ENCODE results near the gene CCDC93.

The CCDC93 gene

GRCh38 chr2:117945296-117945695 lies 68.6 kb downstream of the CCDC93 start:
- Histone ChIP-seq H3K27ac (ENCODE audit: low read depth, low read length) (no peak overlapping the region), H3K79me2 (ENCODE audit: control insufficient read depth, insufficient read depth, low read length) (no peaks in the 10 kb centered on the region), H3K18ac (ENCODE audit: low read length) (no peak overlapping the region), H3K4me3 (ENCODE audit: low read length) (no peak overlapping the region), H2BK15ac (replicated peaks; ENCODE audit: low read depth) (no peak overlapping the region), H3K4me1 (ENCODE audit: control insufficient read depth, low read depth, low read length) (no peaks in the 10 kb centered on the region), H2BK5ac (ENCODE audit: low read length) (no peak overlapping the region), H3K4me2 (ENCODE audit: low read length) (no peak overlapping the region), H4K5ac (ENCODE audit: low read length) (no peak overlapping the region), H3K4ac (ENCODE audit: low read depth, low read length) (no peak overlapping the region), H3K23ac (ENCODE audit: low read length) (no peak overlapping the region), H4K8ac (ENCODE audit: low read depth, low read length) (no peak overlapping the region), H3K27me3 (ENCODE audit: insufficient read depth, low read length, poor library complexity) (no peaks in the 10 kb centered on the region), H3K36me3 (ENCODE audit: control insufficient read depth, insufficient read depth, low read length) (peaks cover 3% of the 10 kb centered on the region), H3K79me1 (ENCODE audit: low read length) (no peaks in the 10 kb centered on the region), H2AK5ac (ENCODE audit: low read length) (no peak overlapping the region), H3K56ac (ENCODE audit: low read length) (no peak overlapping the region), H3K9ac (ENCODE audit: low read length) (no peak overlapping the region), H2BK120ac (ENCODE audit: low read depth, low read length) (no peak overlapping the region)
- DNase-seq: no peak
- WGBS (ENCODE audit: extremely low coverage, insufficient coverage, low lambda C conversion rate): no CpG with 5 or more reads among the region's 5 CpGs

DNA sequence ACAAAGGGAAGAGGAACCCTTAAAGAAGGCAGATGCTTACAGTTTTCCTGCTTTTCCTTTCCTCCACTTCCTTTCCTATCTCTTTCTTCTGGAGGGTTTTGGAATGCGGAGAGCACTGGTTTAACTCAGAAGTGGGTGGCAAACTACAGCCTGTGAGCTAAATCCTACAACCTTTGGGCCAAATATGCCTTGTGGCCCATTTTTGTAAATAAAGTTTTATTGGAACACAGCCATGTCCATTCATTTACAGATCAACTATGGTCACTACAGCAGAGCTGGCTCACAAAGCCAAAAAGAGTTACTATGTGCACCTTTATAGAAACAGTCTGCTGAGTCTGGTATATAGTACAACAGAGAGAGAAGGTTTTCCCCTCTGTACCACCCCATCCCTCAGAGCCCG lies 69.1 kb downstream of the CCDC93 start:
- Histone ChIP-seq H2AK5ac (ENCODE audit: low read length) (no peak overlapping the region), H3K23ac (ENCODE audit: low read length) (no peak overlapping the region), H4K5ac (ENCODE audit: low read length) (no peak overlapping the region), H2BK15ac (replicated peaks; ENCODE audit: low read depth) (no peak overlapping the region), H3K4me1 (ENCODE audit: control insufficient read depth, low read depth, low read length) (no peaks in the 10 kb centered on the region), H2BK5ac (ENCODE audit: low read length) (no peak overlapping the region), H3K79me1 (ENCODE audit: low read length) (no peaks in the 10 kb centered on the region), H3K4ac (ENCODE audit: low read depth, low read length) (no peak overlapping the region), H4K8ac (ENCODE audit: low read depth, low read length) (no peak overlapping the region), H3K18ac (ENCODE audit: low read length) (no peak overlapping the region), H3K4me2 (ENCODE audit: low read length) (no peak overlapping the region), H2BK120ac (ENCODE audit: low read depth, low read length) (no peak overlapping the region), H3K27ac (ENCODE audit: low read depth, low read length) (no peak overlapping the region), H3K56ac (ENCODE audit: low read length) (no peak overlapping the region), H3K36me3 (ENCODE audit: control insufficient read depth, insufficient read depth, low read length) (peaks cover 3% of the 10 kb centered on the region), H3K79me2 (ENCODE audit: control insufficient read depth, insufficient read depth, low read length) (no peaks in the 10 kb centered on the region), H3K27me3 (ENCODE audit: insufficient read depth, low read length, poor library complexity) (no peaks in the 10 kb centered on the region), H3K4me3 (ENCODE audit: low read length) (no peak overlapping the region), H3K9ac (ENCODE audit: low read length) (no peak overlapping the region)
- WGBS (ENCODE audit: extremely low coverage, insufficient coverage, low lambda C conversion rate): no CpG with 5 or more reads among the region's 2 CpGs
- DNase-seq: no peak

GRCh38 chr2:117943013-117943672 lies 70.7 kb downstream of the CCDC93 start:
- Histone ChIP-seq H3K18ac (ENCODE audit: low read length) (no peak overlapping the region), H3K56ac (ENCODE audit: low read length) (no peak overlapping the region), H2BK5ac (ENCODE audit: low read length) (no peak overlapping the region), H3K36me3 (ENCODE audit: control insufficient read depth, insufficient read depth, low read length) (peaks cover 5% of the 10 kb centered on the region), H2AK5ac (ENCODE audit: low read length) (no peak overlapping the region), H3K27me3 (ENCODE audit: insufficient read depth, low read length, poor library complexity) (no peaks in the 10 kb centered on the region), H3K79me1 (ENCODE audit: low read length) (no peaks in the 10 kb centered on the region), H3K4me3 (ENCODE audit: low read length) (no peak overlapping the region), H3K4me1 (ENCODE audit: control insufficient read depth, low read depth, low read length) (no peaks in the 10 kb centered on the region), H4K5ac (ENCODE audit: low read length) (no peak overlapping the region), H3K4ac (ENCODE audit: low read depth, low read length) (no peak overlapping the region), H3K9ac (ENCODE audit: low read length) (no peak overlapping the region), H2BK120ac (ENCODE audit: low read depth, low read length) (no peak overlapping the region), H3K23ac (ENCODE audit: low read length) (no peak overlapping the region), H2BK15ac (replicated peaks; ENCODE audit: low read depth) (no peak overlapping the region), H4K8ac (ENCODE audit: low read depth, low read length) (no peak overlapping the region), H3K27ac (ENCODE audit: low read depth, low read length) (no peak overlapping the region), H3K4me2 (ENCODE audit: low read length) (no peak overlapping the region), H3K79me2 (ENCODE audit: control insufficient read depth, insufficient read depth, low read length) (no peaks in the 10 kb centered on the region)
- no CpG with 5 or more reads among the region's 3 CpGs for WGBS (ENCODE audit: extremely low coverage, insufficient coverage, low lambda C conversion rate)
- DNase-seq: no peak

DNA sequence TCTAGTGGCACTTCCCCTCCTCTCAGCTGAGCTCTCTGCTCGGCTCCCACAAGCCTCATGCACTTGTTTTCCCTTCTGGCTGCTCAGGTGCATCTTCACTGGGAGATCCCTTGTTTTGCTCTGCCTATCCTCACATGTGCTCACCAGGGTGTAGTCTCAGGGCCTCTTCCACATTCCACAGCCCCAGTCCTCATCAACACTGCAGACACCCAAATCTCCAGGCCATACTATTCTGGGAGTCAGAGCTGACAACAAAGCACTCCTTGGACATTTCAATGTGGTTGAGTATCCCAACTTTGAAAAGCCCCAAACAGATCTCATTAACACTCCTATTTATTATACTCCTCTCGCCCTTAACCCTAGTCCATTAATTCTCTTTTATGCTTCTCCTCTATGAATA lies 71.3 kb downstream of the CCDC93 start:
- no peak overlapping the region for H3K4me2 ChIP-seq (ENCODE audit: low read length)
- H3K79me2 ChIP-seq (ENCODE audit: control insufficient read depth, insufficient read depth, low read length): no peaks in the 10 kb centered on the region
- no peak overlapping the region for H2BK120ac ChIP-seq (ENCODE audit: low read depth, low read length)
- H2AK5ac ChIP-seq (ENCODE audit: low read length): no peak overlapping the region
- H2BK5ac ChIP-seq (ENCODE audit: low read length): no peak overlapping the region
- H3K27ac ChIP-seq (ENCODE audit: low read depth, low read length): no peak overlapping the region
- H3K79me1 ChIP-seq (ENCODE audit: low read length): no peaks in the 10 kb centered on the region
- no peaks in the 10 kb centered on the region for H3K4me1 ChIP-seq (ENCODE audit: control insufficient read depth, low read depth, low read length)
- H3K18ac ChIP-seq (ENCODE audit: low read length): no peak overlapping the region
- H3K27me3 ChIP-seq (ENCODE audit: insufficient read depth, low read length, poor library complexity): no peaks in the 10 kb centered on the region
- no peak for DNase-seq
- no peak overlapping the region for H3K9ac ChIP-seq (ENCODE audit: low read length)
- no peak overlapping the region for H3K4me3 ChIP-seq (ENCODE audit: low read length)
- H3K56ac ChIP-seq (ENCODE audit: low read length): no peak overlapping the region
- H3K4ac ChIP-seq (ENCODE audit: low read depth, low read length): no peak overlapping the region
- H2BK15ac ChIP-seq (replicated peaks; ENCODE audit: low read depth): no peak overlapping the region
- H4K5ac ChIP-seq (ENCODE audit: low read length): no peak overlapping the region
- peaks cover 5% of the 10 kb centered on the region for H3K36me3 ChIP-seq (ENCODE audit: control insufficient read depth, insufficient read depth, low read length)
- H4K8ac ChIP-seq (ENCODE audit: low read depth, low read length): no peak overlapping the region
- WGBS (ENCODE audit: extremely low coverage, insufficient coverage, low lambda C conversion rate): 100% methylated on average over 1 of the region's 2 CpGs
- H3K23ac ChIP-seq (ENCODE audit: low read length): no peak overlapping the region

- no peak overlapping the region for H3K18ac ChIP-seq (ENCODE audit: low read length)
- H2BK15ac ChIP-seq (replicated peaks; ENCODE audit: low read depth): no peak overlapping the region
- H3K79me2 ChIP-seq (ENCODE audit: control insufficient read depth, insufficient read depth, low read length): no peaks in the 10 kb centered on the region
- H2BK120ac ChIP-seq (ENCODE audit: low read depth, low read length): no peak overlapping the region
- no peak for DNase-seq
- H3K23ac ChIP-seq (ENCODE audit: low read length): no peak overlapping the region
- no peak overlapping the region for H3K27ac ChIP-seq (ENCODE audit: low read depth, low read length)
- H3K4me1 ChIP-seq (ENCODE audit: control insufficient read depth, low read depth, low read length): no peaks in the 10 kb centered on the region
- no peak overlapping the region for H3K9ac ChIP-seq (ENCODE audit: low read length)
- no CpG with 5 or more reads among the region's 5 CpGs for WGBS (ENCODE audit: extremely low coverage, insufficient coverage, low lambda C conversion rate)
- H3K4me2 ChIP-seq (ENCODE audit: low read length): no peak overlapping the region
- H4K5ac ChIP-seq (ENCODE audit: low read length): no peak overlapping the region
- H3K4ac ChIP-seq (ENCODE audit: low read depth, low read length): no peak overlapping the region
- H3K4me3 ChIP-seq (ENCODE audit: low read length): no peak overlapping the region
- peaks cover 5% of the 10 kb centered on the region for H3K36me3 ChIP-seq (ENCODE audit: control insufficient read depth, insufficient read depth, low read length)
- no peak overlapping the region for H2AK5ac ChIP-seq (ENCODE audit: low read length)
- H2BK5ac ChIP-seq (ENCODE audit: low read length): no peak overlapping the region
- H4K8ac ChIP-seq (ENCODE audit: low read depth, low read length): no peak overlapping the region
- H3K27me3 ChIP-seq (ENCODE audit: insufficient read depth, low read length, poor library complexity): no peaks in the 10 kb centered on the region
- H3K79me1 ChIP-seq (ENCODE audit: low read length): no peaks in the 10 kb centered on the region
- H3K56ac ChIP-seq (ENCODE audit: low read length): no peak overlapping the region
Observed at GRCh38 chr2:117941693-117942092, 72.2 kb downstream of the CCDC93 start.

GRCh38 chr2:117940436-117940835 lies 73.4 kb downstream of the CCDC93 start:
- Histone ChIP-seq H4K5ac (ENCODE audit: low read length) (no peak overlapping the region), H3K4ac (ENCODE audit: low read depth, low read length) (no peak overlapping the region), H3K4me2 (ENCODE audit: low read length) (no peak overlapping the region), H3K56ac (ENCODE audit: low read length) (no peak overlapping the region), H2AK5ac (ENCODE audit: low read length) (no peak overlapping the region), H3K9ac (ENCODE audit: low read length) (no peak overlapping the region), H3K79me2 (ENCODE audit: control insufficient read depth, insufficient read depth, low read length) (no peaks in the 10 kb centered on the region), H3K36me3 (ENCODE audit: control insufficient read depth, insufficient read depth, low read length) (peaks cover 5% of the 10 kb centered on the region), H3K4me1 (ENCODE audit: control insufficient read depth, low read depth, low read length) (no peaks in the 10 kb centered on the region), H3K23ac (ENCODE audit: low read length) (no peak overlapping the region), H3K4me3 (ENCODE audit: low read length) (no peak overlapping the region), H3K18ac (ENCODE audit: low read length) (no peak overlapping the region), H3K27ac (ENCODE audit: low read depth, low read length) (no peak overlapping the region), H3K79me1 (ENCODE audit: low read length) (no peaks in the 10 kb centered on the region), H2BK5ac (ENCODE audit: low read length) (no peak overlapping the region), H2BK15ac (replicated peaks; ENCODE audit: low read depth) (no peak overlapping the region), H4K8ac (ENCODE audit: low read depth, low read length) (no peak overlapping the region), H3K27me3 (ENCODE audit: insufficient read depth, low read length, poor library complexity) (no peaks in the 10 kb centered on the region), H2BK120ac (ENCODE audit: low read depth, low read length) (no peak overlapping the region)
- no peak for DNase-seq
